Measurements from ENCODE around the gene MYO7B. TPM values are rescaled to one million over a fixed set of nuclear protein-coding genes. Genes with fewer than 3 reads are reported as not detected.

Gene MYO7B
- total and polyA plus RNA-seq, 8 donors: under 0.01 to 155 (median 0.48) TPM; not detected in 2

DNA sequence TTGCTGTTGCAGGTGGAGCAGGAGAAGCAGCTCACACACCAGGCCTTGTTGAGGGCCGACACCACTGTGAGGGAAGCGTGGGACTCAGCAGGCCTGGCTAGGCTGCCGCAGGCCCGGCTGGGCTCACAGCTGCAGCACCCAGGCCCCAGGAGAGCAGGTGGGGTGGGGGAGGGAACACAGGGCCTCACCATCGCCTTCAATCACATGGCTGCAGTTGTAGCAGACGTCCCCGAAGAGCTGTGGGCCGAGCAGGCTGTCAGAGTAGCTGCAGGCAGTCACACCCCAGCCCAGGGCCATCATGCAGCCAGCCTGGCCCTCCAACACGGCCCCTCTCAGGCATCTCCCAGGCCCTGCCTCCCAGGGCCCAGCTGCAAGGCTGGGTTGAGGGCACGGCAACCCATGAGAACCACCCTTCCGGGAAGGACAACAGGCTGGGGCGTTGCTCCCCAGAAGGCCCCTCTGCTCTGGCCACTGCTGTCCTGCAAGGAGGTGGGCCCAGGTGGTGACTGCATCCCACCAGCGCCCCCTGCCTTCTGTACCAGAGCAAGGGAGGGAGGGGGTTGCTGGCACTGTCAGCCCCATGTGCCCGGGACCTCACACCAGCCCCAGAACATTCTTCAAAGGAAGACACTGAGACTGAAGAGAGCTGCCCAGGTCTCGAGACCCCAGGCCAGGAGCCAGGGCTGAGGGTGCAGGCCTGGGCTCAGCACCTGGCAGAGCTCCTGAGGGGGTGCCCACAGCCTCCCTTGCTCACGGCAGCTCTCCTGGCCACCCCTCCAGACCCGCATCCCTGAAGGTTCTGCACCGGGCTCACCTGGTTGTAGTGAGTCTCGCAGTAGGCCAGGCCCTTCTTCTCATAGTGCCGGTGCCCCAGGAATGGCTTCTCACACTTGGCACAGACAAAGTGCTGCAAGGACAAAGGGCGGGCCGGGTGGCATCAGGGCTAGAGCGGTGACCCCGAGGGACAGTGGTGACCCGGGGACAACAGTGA, 104.9 kb downstream of the MYO7B start:
- intact Hi-C loops (cut with DNase I; ENCODE audit: low total_unique reads): no loop called here
- H3K27me3 ChIP-seq: no peaks in the 10 kb centered on the region
- peak in 1 of 2 donors; percentile 62 for DNase-seq
- no peaks in the 10 kb centered on the region for H3K9me3 ChIP-seq
- TF ChIP-seq EP300 (IDR thresholded peaks at IDR 0.05): no peak
- no peak for TF ChIP-seq POLR2A (IDR thresholded peaks at IDR 0.05)
- TF ChIP-seq, protein P1, sequence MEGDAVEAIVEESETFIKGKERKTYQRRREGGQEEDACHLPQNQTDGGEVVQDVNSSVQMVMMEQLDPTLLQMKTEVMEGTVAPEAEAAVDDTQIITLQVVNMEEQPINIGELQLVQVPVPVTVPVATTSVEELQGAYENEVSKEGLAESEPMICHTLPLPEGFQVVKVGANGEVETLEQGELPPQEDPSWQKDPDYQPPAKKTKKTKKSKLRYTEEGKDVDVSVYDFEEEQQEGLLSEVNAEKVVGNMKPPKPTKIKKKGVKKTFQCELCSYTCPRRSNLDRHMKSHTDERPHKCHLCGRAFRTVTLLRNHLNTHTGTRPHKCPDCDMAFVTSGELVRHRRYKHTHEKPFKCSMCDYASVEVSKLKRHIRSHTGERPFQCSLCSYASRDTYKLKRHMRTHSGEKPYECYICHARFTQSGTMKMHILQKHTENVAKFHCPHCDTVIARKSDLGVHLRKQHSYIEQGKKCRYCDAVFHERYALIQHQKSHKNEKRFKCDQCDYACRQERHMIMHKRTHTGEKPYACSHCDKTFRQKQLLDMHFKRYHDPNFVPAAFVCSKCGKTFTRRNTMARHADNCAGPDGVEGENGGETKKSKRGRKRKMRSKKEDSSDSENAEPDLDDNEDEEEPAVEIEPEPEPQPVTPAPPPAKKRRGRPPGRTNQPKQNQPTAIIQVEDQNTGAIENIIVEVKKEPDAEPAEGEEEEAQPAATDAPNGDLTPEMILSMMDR (IDR thresholded peaks at IDR 0.05): no peak
- TF ChIP-seq POLR2AphosphoS5 (IDR thresholded peaks at IDR 0.05): no peak
- no peak overlapping the region for H3K4me3 ChIP-seq
- peak overlapping the region in 2 of 5 donors; percentile 76 to 90 for H3K27ac ChIP-seq
- WGBS, 5 donors: 72 to 89% (median 83%) methylated on average over 13 to 25 of the region's 25 CpGs
- peaks cover 0 to 33% (median 16%) of the 10 kb centered on the region in 4 donors for H3K36me3 ChIP-seq
- peaks cover 18 to 68% (median 41%) of the 10 kb centered on the region in 4 donors for H3K4me1 ChIP-seq

- peaks cover 0 to 33% (median 16%) of the 10 kb centered on the region in 4 donors for H3K36me3 ChIP-seq
- intact Hi-C loops (cut with DNase I; ENCODE audit: low total_unique reads): no loop called here
- 70 to 93% (median 84%) methylated on average over 3 to 6 of the region's 6 CpGs for WGBS, 5 donors
Measured at GRCh38 chr2:127641133-127641532, 105.7 kb downstream of the MYO7B start.

GRCh38 chr2:127641846-127642507, 106.5 kb downstream of the MYO7B start:
- WGBS, 5 donors: 64 to 73% (median 68%) methylated on average over 15 to 25 of the region's 25 CpGs
- DNase-seq: no peak
- peaks cover 0 to 33% (median 16%) of the 10 kb centered on the region in 4 donors for H3K36me3 ChIP-seq
- peaks cover 0 to 3% (median 0%) of the 10 kb centered on the region in 3 donors for H3K27me3 ChIP-seq
- H3K4me3 ChIP-seq: no peak overlapping the region
- intact Hi-C loops (cut with DNase I; ENCODE audit: low total_unique reads): no loop called here
- no peak for TF ChIP-seq POLR2AphosphoS5 (IDR thresholded peaks at IDR 0.05)
- TF ChIP-seq, protein P1 (IDR thresholded peaks at IDR 0.05): no peak
- no peak for TF ChIP-seq POLR2A (IDR thresholded peaks at IDR 0.05)
- TF ChIP-seq EP300 (IDR thresholded peaks at IDR 0.05): no peak
- no peaks in the 10 kb centered on the region for H3K9me3 ChIP-seq
- peaks cover 17 to 70% (median 43%) of the 10 kb centered on the region in 4 donors for H3K4me1 ChIP-seq
- H3K27ac ChIP-seq: peak overlapping the region in 3 of 5 donors; percentile 20 to 90 (median 22)

More at GRCh38 chr2:127641133-127641532, 105.7 kb downstream of the MYO7B start:
- Histone ChIP-seq H3K9me3 (no peaks in the 10 kb centered on the region), H3K4me1 (peaks cover 18 to 68% (median 44%) of the 10 kb centered on the region in 4 donors), H3K4me3 (no peak overlapping the region), H3K27ac (peak overlapping the region in 1 of 5 donors; percentile 90), H3K27me3 (peaks cover 0 to 3% (median 0%) of the 10 kb centered on the region in 3 donors)
- TF ChIP-seq POLR2AphosphoS5 (IDR thresholded peaks at IDR 0.05) (no peak), POLR2A (IDR thresholded peaks at IDR 0.05) (no peak), EP300 (IDR thresholded peaks at IDR 0.05) (no peak)
- TF ChIP-seq, protein P1 (IDR thresholded peaks at IDR 0.05): no peak
- no peak for DNase-seq

All from stomach (tissue), 9 donors.